Measurements from ENCODE around the gene CWC22.

Gene CWC22

GRCh38 chr2:179950391-179950790, 56.7 kb downstream of the CWC22 start:
- no peak for TF ChIP-seq CTCF (IDR thresholded peaks at IDR 0.05; ENCODE audit: low read depth, low read length)
- H3K4me3 ChIP-seq (ENCODE audit: low read depth, low read length) = no peak overlapping the region

GRCh38 chr2:179949438-179949837, 57.7 kb downstream of the CWC22 start:
- H3K4me3 ChIP-seq (ENCODE audit: low read depth, low read length) = no peak overlapping the region
- no peak for TF ChIP-seq CTCF (IDR thresholded peaks at IDR 0.05; ENCODE audit: low read depth, low read length)

- TF ChIP-seq CTCF (IDR thresholded peaks at IDR 0.05; ENCODE audit: low read depth, low read length) = no peak
- no peak overlapping the region for H3K4me3 ChIP-seq (ENCODE audit: low read depth, low read length)
Measured at GRCh38 chr2:179948058-179948457, 59.0 kb downstream of the CWC22 start.

DNA sequence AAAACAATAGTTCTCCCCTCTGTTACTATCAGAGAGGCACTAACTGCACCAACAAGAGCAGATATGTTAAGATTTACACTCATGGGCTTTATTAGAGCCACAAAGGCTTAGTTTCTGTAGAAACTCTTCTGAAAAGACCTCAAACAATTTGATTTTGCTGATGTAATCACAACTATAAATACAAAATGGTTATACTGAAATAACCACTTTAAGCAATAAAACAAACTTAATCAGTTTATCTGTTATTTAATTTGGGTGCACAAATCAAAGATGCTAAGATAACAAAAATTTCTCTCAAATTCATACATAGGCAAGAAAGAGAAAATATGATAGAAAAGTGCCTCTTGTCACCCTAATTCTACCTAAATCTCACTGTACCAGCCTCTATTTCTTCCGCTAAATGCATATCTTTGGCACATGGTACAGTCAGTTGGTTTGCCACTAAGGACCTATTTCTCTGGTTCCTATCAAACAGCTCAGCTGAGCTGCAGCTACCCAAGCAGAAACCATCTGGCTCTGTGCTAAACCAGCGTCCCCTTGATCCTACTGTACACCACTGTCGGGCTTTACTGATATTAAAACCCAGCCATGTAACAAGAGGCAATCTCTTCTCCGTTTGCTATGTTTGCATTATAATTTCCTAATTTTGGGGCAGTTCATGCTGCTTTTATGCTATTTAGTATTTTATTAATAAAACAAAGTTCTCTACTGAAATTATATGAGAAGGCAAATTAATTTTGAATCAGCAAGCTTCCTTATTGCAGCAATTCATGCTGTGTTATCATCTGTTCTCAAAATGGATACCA, 60.1 kb downstream of the CWC22 start:
- TF ChIP-seq CTCF (IDR thresholded peaks at IDR 0.05; ENCODE audit: low read depth, low read length) = no peak
- H3K4me3 ChIP-seq (ENCODE audit: low read depth, low read length) = no peak overlapping the region

GRCh38 chr2:179946346-179946745, 60.8 kb downstream of the CWC22 start:
- H3K4me3 ChIP-seq (ENCODE audit: low read depth, low read length) = no peak overlapping the region
- no peak for TF ChIP-seq CTCF (IDR thresholded peaks at IDR 0.05; ENCODE audit: low read depth, low read length)

DNA sequence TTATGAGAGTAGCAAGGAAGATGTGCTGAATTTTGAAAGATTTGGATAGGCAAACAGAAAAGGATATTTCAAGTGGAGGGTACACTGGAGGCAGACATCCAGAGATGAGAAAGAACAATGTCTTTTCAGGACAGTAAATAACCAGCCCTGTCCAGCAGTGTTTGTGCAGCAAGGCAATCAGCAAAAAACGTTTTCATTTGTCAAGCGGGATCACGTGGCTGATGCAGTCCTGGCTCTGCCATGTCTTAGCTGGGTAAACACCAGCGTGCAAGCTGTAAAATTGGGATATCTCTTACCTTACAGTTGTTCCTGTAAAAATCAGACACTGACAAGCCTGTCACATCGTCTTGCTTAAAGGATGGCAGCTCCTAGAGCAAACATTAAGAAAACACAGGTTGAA, 67.8 kb downstream of the CWC22 start:
- TF ChIP-seq CTCF (IDR thresholded peaks at IDR 0.05; ENCODE audit: low read depth, low read length) = no peak
- H3K4me3 ChIP-seq (ENCODE audit: low read depth, low read length) = no peak overlapping the region

- TF ChIP-seq CTCF (IDR thresholded peaks at IDR 0.05; ENCODE audit: low read depth, low read length) = no peak
Measured at GRCh38 chr2:179938026-179938425, 69.1 kb downstream of the CWC22 start.

More at GRCh38 chr2:179938026-179938425, 69.1 kb downstream of the CWC22 start:
- no peak overlapping the region for H3K4me3 ChIP-seq (ENCODE audit: low read depth, low read length)
